GM06990 (cell line): Measurements from ENCODE around the gene EP400.

Source experiments
- DNase-seq: peaks from one replicate; pipeline ENCODE4 v3.0.0-alpha.2; 2011; ENCODE audit not compliant: insufficient read length; ENCODE audit errors: extremely low read depth
- H3K27me3 ChIP-seq: replicated peaks from 2 replicates; pipeline ENCODE4 v1.6.0; 2011; ENCODE audit warnings: low read length; ENCODE audit not compliant: control insufficient read depth, insufficient read depth
- H3K36me3 ChIP-seq: 2 replicates; pipeline ENCODE4 v1.5.1; 2011; ENCODE audit warnings: low read length; ENCODE audit not compliant: control insufficient read depth, insufficient read depth
- H3K4me3 ChIP-seq: replicated peaks from 2 replicates; pipeline ENCODE4 v1.5.1; 2011; ENCODE audit warnings: low read depth, mild to moderate bottlenecking, control low read depth, low read length
- TF ChIP-seq, protein P1 (sequence below): IDR thresholded peaks from 2 replicates; pipeline ENCODE4 v1.5.1; 2011; ENCODE audit warnings: low read length, control low read depth, mild to moderate bottlenecking, inconsistent platforms; ENCODE audit not compliant: insufficient read depth, poor library complexity, severe bottlenecking

Gene EP400

DNA sequence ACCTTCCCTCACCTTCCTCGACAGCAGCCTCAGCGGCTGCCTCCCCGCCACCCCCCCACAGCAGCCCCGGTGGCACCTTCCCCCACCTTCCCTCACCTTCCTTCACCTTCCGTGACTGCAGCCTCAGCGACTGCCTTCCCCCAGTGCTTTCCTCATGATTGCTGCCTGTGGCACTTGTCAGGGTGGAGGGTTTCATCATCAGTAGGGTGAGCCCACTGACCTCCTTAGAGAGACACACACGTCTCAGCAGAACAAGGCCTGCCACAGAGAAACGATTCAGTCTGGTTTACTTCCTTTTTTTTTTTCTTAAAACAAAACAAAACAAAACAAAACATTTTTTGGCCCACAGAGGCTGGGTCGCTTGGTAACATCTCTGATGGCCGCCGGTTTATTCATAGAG lies 75.0 kb downstream of the EP400 start:
- peaks cover 50% of the 10 kb centered on the region for H3K36me3 ChIP-seq
- TF ChIP-seq, protein P1, sequence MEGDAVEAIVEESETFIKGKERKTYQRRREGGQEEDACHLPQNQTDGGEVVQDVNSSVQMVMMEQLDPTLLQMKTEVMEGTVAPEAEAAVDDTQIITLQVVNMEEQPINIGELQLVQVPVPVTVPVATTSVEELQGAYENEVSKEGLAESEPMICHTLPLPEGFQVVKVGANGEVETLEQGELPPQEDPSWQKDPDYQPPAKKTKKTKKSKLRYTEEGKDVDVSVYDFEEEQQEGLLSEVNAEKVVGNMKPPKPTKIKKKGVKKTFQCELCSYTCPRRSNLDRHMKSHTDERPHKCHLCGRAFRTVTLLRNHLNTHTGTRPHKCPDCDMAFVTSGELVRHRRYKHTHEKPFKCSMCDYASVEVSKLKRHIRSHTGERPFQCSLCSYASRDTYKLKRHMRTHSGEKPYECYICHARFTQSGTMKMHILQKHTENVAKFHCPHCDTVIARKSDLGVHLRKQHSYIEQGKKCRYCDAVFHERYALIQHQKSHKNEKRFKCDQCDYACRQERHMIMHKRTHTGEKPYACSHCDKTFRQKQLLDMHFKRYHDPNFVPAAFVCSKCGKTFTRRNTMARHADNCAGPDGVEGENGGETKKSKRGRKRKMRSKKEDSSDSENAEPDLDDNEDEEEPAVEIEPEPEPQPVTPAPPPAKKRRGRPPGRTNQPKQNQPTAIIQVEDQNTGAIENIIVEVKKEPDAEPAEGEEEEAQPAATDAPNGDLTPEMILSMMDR = no peak
- H3K27me3 ChIP-seq = no peaks in the 10 kb centered on the region
- H3K4me3 ChIP-seq = no peak overlapping the region
- no peak for DNase-seq

DNA sequence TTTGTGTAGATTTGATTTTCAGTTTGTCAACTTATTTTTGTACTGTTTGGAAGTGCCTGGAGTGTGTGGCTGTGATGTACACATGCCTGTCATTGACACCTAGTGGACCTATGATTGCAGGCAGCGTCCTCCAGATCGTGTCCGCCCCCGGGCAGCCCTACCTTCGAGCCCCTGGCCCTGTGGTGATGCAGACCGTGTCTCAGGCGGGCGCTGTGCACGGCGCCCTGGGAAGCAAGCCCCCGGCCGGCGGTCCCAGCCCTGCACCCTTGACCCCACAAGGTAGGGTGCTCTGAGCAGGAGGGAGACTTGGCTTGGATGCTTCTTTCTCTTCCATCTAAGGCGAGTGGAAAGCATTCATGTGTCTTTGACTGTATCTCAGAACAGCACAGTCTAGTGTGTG lies 75.8 kb downstream of the EP400 start:
- H3K4me3 ChIP-seq = no peak overlapping the region
- TF ChIP-seq, protein P1 = no peak
- DNase-seq = no peak
- H3K27me3 ChIP-seq = no peaks in the 10 kb centered on the region
- peaks cover 44% of the 10 kb centered on the region for H3K36me3 ChIP-seq

- DNase-seq = no peak
- H3K36me3 ChIP-seq = peaks cover 45% of the 10 kb centered on the region
- H3K27me3 ChIP-seq = no peaks in the 10 kb centered on the region
- H3K4me3 ChIP-seq = no peak overlapping the region
- TF ChIP-seq, protein P1 = no peak
Observed at GRCh38 chr12:132026061-132026795, 76.5 kb downstream of the EP400 start.

DNA sequence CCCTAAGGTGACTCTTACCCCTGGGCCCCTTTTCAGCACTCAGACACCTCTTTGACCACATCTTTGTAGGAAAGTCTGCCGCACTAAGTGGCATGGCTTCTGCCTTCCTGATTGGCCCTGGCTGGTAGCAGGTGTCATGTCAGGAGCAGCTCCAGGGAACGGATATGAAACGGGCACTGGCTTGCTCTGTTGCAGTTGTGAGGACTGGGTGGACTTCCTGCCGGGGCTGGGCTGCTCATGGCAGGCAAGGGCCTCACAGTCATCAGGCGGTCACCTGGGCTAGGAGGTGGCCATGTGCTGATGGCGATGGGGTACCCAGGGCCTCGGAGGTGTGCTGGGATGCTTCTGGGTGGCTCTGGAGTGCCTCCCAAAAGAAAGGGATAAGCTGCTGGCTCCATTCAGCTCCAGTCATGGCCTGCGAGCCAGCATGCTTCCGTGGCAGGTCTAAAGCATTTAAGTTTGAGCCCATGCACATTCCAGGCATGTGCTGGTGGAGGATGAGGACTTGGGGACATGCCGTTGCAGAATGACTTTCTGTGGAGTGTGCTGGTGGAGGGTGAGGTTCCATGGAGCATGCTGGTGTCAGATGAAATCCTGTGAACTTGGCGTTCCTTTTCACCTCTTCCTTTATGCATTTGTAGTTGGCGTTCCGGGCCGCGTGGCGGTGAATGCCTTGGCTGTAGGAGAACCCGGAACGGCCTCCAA lies 77.2 kb downstream of the EP400 start:
- DNase-seq = no peak
- Histone ChIP-seq H3K4me3 (no peak overlapping the region), H3K27me3 (no peaks in the 10 kb centered on the region), H3K36me3 (peaks cover 44% of the 10 kb centered on the region)
- TF ChIP-seq, protein P1 = no peak

- H3K27me3 ChIP-seq = no peaks in the 10 kb centered on the region
- H3K36me3 ChIP-seq = peaks cover 44% of the 10 kb centered on the region
- no peak overlapping the region for H3K4me3 ChIP-seq
- DNase-seq = no peak
- TF ChIP-seq, protein P1 = no peak
Observed at GRCh38 chr12:132027636-132028035, 77.9 kb downstream of the EP400 start.
